GM21723 (cell line): ENCODE measurements around the gene BLOC1S1.

Source experiments
- ATAC-seq: cut with Tn5 transposase; IDR thresholded peaks from one replicate; pipeline ENCODE4 v1.9.1; 2021; ENCODE audit warnings: mild to moderate bottlenecking, moderate library complexity; ENCODE audit not compliant: unreplicated experiment

BLOC1S1 gene

DNA sequence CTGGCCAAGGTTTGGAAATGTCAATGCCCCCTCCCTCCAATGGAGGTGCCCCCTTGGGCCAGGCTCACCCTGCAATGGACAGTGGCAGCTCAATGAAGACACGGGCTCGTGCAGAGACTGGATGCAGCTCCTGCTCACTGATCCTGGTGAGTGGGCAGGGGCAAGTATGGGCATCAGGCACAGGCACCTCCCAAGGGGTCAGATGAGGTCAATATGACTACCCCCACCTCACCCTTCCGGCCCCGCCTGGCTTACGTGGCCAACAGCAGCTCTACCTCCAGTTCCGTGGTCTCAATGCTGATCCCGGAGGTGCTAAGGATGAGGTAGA, 21.7 kb upstream of the BLOC1S1 start:
- no peak for ATAC-seq

GRCh38 chr12:55694651-55695050, 21.2 kb upstream of the BLOC1S1 start:
- no peak for ATAC-seq

- ATAC-seq, result no peak
Measured at GRCh38 chr12:55695349-55695748, 20.5 kb upstream of the BLOC1S1 start.

GRCh38 chr12:55696141-55696540, 19.7 kb upstream of the BLOC1S1 start:
- ATAC-seq, result no peak

- ATAC-seq, result no peak
Measured at GRCh38 chr12:55696796-55697462, 18.9 kb upstream of the BLOC1S1 start.

GRCh38 chr12:55697686-55698085, 18.2 kb upstream of the BLOC1S1 start:
- no peak for ATAC-seq

DNA sequence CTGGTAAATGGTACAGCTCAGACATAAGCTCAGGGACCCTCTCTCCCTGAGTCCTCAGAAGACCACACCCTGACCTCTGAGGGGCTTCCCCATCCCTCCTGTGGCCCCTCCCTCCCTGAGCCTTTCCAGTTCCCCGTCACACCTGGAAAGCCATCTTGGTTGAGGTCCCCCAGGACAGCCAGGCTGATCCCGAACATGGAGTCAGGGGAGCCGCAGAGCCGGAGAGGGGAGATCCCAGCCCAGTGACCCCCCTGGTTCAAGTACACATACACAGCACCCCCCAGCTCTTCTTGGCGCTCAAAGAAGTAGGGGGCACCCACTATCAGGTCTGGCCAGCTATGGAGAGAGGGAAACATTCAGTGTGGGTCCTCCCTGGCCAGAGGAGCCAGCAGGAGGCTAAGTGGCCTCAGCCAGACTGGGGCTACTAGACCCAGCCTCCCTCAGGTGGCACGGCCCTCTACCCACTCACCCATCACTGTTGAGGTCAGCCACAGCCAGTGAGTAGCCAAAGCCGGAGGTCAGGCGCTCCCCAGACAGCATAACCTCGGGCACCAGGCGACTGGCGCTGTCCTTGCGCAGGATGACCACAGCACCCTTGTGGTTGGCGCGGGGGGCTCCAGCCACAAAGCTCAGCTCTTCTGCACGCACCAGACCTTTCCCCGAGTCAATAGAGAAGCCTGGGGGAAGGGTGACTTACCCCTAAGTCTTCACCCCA, 17.4 kb upstream of the BLOC1S1 start:
- ATAC-seq, result no peak

GRCh38 chr12:55698965-55699364, 16.9 kb upstream of the BLOC1S1 start:
- no peak for ATAC-seq

- no peak for ATAC-seq
Measured at GRCh38 chr12:55699471-55700055, 16.3 kb upstream of the BLOC1S1 start.

DNA sequence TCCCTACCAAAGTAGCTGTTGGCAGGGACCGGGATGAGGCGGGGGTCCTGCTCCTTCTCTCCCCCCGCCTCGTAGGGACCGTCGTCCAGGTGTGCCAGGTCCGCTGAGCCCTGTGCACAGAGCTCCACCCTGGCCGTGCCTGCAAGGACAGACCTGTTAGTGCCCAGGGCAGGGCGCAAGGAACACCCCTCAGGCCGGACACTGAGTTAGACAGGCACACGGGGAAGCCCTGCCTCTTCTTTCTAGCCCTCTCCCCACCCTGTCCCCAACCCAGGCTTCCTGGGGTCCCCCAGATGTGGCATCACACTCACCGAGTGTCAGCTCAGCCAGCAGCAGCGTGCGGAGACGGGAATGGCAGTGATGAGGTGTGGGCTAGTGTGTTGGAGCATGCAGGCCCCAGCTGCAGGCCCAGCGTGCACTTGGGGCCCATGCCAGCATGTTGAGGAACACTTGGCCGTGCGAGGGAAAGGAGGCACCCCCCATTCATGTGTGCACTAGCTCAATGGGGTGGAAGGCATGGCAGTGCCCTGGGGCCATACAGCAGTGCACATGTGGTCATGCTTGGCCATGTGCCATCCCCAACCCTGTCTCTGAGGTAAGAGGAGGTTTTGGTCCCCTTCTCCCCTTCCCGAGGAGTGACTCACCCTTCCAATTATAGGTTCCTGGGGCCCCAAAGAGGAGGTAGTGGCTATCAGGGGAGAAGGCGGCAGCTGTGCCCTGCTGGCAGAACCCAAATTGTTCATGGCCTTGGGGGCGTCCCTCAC, 15.4 kb upstream of the BLOC1S1 start:
- no peak for ATAC-seq

GRCh38 chr12:55702861-55703260, 13.0 kb upstream of the BLOC1S1 start:
- no peak for ATAC-seq

GRCh38 chr12:55703288-55703687, 12.6 kb upstream of the BLOC1S1 start:
- ATAC-seq, result no peak

DNA sequence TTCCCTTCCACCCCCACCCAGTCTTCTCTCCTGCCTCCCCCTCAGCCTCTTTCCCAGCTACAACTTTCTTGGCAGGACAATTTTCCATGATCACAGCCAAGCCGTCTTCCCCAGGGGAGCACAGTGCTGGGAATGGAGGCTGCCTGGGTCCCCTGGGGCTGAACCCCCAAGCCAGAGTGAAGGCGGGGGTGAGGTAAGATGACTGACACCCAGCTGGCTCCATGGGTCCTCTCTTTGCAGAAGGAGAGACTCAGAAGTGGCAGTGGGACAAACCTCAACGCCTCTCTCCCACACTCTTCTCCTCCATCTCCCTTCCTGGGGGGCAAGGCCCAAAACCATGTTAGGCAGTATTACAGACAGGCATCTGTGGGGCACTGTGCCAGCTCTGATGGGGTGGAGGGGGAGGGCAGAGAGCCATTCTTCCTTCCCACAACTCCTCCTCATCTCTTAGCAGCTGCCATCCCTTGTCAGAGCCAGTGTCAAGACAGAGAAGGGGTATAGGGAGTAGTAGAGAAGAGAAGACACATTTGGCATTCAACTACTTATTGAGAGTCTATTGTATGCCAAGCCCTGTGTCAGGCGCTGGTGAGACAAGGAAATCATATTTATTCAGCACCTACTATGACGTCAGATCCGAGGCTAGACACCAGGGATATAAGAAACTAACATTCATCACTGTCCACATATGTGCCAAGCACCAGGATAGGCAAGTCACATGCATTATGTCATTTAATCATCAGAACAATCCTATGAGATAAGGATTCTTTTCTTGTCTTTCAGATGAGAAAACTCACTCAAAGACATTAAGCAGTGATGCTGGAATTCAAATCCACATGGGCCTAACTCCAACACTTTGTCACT, 11.7 kb upstream of the BLOC1S1 start:
- ATAC-seq, result no peak

- ATAC-seq, result no peak
Measured at GRCh38 chr12:55704824-55705718, 10.8 kb upstream of the BLOC1S1 start.

- no peak for ATAC-seq
Measured at GRCh38 chr12:55705782-55706402, 10.0 kb upstream of the BLOC1S1 start.

- ATAC-seq, result no peak
Measured at GRCh38 chr12:55706568-55707218, 9.2 kb upstream of the BLOC1S1 start.

GRCh38 chr12:55707219-55707671, 8.6 kb upstream of the BLOC1S1 start:
- ATAC-seq, result no peak

DNA sequence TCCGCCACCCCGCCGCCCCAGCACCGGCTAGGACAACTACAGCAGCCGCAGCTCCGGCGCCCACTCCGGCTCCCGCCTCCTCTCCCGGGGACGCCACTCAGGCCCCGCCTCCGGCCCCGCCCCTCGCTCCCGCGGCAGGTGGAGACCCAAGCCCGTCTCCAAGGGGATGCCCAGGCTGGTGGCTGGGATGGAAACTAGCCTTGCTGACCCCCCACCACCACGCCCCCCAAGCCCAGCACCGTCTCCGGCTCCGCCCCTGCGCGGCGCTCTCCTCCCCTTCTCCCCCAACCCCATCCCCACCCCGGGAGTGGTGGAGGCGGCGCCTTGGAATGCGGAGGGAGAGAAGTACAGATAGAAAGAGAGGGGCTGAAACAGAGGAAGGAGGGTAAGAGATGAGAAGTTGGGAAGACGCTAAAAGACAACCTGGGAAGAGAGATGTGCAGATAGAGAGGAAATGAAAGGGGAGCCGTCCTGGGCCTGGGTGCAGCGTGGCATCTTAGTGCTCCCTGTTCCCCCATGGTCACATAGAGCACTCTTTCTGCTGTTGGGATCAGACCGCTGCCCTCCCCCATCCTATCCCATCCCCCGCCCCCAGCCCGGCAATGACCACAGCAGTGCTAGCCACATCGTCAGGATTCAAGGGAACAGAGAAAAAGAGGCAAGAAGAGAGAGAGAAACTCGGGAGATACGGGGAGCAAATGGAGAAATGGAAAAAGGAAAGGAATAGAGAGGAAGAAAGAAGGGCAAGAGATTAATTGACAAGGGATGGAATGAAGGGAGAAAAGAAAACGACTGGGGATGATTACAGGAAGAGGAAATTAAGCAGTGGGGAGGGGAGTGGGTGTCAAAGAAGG, 7.8 kb upstream of the BLOC1S1 start, which contains the start of gene ITGA7:
Gene ITGA7, minus strand, starts transcription at position 64 of the 854 bp plus-strand sequence. CDS start 222 bp downstream, outside the sequence.
- ATAC-seq, result no peak
